ENCODE measurements around the gene OGFOD3.

The OGFOD3 gene

DNA sequence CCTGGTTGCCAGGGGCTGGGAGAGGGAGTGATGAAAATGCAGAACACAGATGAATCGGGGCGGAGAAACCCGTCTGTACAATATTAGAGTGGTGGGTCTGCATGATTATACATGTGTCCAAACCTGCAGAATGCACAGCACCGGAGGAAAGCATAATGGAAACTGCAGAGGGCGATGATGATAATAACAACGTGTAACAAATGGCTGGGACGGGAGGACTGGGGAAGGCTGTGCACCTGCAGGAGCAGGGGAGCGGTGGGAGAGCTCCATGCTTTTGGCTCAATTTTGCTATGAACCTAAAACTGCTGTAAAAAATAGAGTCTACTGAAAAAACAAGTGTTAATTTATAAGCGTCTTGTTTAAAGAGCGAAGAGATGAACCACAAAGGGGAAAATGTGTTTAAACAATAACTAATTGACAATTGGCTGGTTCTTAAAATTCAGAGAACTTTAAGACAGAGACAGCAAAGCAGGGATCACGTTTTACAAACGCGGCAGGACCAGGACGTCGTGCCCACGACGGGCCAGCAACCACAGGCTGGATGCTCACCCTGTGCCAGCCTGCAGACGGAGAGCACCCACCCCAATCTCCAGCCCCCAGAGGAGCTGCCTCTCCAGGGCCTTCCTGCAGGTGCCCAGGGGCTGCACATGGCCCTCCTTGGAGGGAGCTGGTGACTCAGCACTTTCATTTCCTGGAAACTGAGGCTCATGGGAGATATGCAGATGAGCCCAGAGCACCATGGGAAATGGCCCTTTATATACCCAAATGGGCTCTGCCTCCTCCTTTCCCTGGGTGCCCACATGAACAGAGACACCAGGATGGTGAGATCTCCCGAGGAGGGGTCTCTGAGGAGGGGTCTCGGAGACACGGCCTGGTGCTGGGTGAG, 59.7 kb downstream of the OGFOD3 start, which contains the start of gene TEX19:
Gene TEX19, plus strand, starts transcription at position 783 of the 886 bp plus-strand sequence. CDS start 2,904 bp downstream, outside the sequence.
- DNase-seq (ENCODE audit: low spot score), result no peak
- TF ChIP-seq, protein P1, sequence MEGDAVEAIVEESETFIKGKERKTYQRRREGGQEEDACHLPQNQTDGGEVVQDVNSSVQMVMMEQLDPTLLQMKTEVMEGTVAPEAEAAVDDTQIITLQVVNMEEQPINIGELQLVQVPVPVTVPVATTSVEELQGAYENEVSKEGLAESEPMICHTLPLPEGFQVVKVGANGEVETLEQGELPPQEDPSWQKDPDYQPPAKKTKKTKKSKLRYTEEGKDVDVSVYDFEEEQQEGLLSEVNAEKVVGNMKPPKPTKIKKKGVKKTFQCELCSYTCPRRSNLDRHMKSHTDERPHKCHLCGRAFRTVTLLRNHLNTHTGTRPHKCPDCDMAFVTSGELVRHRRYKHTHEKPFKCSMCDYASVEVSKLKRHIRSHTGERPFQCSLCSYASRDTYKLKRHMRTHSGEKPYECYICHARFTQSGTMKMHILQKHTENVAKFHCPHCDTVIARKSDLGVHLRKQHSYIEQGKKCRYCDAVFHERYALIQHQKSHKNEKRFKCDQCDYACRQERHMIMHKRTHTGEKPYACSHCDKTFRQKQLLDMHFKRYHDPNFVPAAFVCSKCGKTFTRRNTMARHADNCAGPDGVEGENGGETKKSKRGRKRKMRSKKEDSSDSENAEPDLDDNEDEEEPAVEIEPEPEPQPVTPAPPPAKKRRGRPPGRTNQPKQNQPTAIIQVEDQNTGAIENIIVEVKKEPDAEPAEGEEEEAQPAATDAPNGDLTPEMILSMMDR (IDR thresholded peaks at IDR 0.05; ENCODE audit: extremely low read depth, missing control alignments), result no peak

DNA sequence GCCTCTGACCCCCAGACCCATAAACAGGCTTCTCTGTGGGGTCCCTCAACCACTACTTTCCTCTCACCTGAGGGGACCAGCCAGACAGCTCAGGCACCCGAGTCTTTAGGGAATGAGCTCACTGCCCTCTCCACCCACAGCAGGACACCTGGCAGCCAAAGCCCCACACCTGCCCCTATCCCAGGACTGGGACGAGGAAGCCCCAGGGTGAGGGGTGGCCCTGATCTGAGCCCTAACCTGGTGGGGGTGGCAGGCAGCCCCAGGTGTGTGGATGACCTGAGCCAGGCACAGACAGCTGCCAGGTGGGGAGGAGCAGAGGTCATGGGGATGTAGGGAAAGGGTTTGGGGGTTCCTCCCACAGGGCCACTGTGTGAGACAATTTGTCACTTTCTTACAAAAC, 61.0 kb downstream of the OGFOD3 start:
- no peak for DNase-seq (ENCODE audit: low spot score)
- TF ChIP-seq, protein P1 (IDR thresholded peaks at IDR 0.05; ENCODE audit: extremely low read depth, missing control alignments), result no peak

DNA sequence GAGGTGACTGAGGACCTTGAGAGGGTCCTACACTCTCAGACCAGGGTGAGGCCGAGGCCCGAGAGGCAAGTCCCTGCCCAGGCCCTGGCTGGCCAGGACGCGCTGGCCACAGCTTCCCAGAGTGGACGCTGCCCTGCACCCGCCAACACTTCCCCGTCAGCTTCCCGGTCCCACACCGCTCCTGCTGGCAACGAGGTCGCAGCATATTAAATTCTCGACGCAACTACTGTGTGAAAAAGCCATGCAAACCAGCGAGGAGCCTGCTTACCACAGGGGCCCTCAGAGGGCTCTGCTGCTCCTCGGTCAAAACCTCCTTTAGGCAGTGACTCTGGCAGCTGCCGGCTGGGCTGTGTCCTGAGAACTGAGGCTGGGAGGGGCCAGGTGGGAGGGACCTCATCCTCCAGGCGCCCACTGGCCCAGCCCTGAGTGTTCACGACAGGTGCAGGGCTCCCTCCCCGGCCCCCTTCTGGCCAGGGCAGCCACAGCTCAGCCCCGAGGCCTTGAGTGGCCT, 61.5 kb downstream of the OGFOD3 start:
- TF ChIP-seq, protein P1 (IDR thresholded peaks at IDR 0.05; ENCODE audit: extremely low read depth, missing control alignments), result no peak
- DNase-seq (ENCODE audit: low spot score), result no peak

DNA sequence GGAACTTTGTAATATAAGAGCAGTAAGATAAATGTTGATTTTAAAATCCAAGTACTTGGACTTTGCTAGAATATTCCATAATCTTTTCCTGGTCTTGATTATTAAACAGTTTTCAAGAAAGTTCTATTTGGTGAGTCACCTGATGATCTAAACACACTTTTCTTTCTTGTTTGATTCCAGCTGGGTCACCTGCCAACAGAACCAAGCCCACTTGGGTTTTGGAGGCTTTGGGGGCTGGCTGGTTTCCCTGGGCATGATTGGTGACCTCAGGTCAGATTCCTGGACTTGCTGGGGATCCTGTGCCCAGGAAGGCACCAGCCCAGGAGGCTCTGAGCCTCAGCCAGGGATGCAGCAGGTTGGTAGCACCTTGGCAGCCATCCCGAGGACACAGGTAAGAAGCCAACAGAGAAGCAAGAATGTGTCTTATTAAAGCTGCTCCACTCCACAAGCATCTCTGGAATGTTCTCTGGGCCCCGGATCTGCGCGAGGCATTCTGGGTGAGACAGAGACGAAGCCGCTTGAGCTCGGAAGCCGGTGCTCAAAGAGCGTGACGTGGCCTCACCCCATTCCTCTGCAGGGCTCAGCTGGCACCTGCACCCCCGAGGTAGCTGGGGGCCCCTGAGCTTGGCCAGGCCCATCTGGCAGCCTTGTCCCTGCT, 62.5 kb downstream of the OGFOD3 start:
- DNase-seq (ENCODE audit: low spot score), result no peak
- TF ChIP-seq, protein P1 (IDR thresholded peaks at IDR 0.05; ENCODE audit: extremely low read depth, missing control alignments), result no peak

DNA sequence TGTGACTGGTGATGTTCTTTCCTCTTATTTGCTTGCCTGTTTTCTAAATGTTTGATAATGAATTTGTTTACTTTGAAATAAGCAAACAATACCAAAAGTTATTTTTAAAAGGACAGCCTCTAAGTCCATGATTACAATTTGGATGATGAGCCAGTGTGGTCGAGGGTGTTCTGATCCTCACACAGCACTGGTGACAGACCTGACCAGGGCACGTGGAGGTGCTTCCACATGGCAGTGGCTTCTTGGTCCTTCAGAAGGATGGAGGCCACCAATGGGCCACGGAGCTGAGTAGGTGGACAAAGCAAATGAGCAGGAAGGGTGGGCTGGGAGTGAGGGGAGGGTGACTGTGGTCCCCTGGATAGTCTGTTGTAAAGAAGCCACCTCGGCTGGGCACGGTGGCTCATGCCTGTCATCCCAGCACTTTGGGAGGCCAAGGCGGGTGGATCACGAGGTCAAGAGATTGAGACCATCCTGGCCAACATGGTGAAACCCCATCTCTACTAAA, 63.5 kb downstream of the OGFOD3 start:
- TF ChIP-seq, protein P1 (IDR thresholded peaks at IDR 0.05; ENCODE audit: extremely low read depth, missing control alignments), result no peak
- no peak for DNase-seq (ENCODE audit: low spot score)

DNA sequence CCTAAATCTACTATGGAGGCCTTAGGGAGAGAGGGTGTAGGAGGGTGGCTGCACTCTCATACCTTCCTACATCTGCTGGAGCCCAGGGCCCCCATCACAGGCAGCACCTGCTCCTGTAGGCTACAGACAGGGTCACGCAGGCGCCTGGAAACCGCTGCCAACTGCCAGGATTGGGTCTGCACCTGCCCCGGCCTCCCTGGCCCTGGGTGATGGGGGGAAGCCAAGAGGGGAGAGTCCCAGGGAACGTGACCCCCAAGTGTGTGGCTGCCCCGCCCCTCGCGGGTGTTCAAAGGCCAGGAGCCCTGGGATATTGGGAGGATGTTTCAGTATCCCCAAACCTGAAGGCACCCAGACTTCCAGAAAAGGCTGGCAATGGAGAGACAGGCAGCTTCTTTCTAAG, 64.9 kb downstream of the OGFOD3 start:
- no peak for DNase-seq (ENCODE audit: low spot score)
- TF ChIP-seq, protein P1 (IDR thresholded peaks at IDR 0.05; ENCODE audit: extremely low read depth, missing control alignments), result no peak

Data from GM20000 (cell line).